ENCODE data around the gene AHCTF1.

Gene AHCTF1, protein sequence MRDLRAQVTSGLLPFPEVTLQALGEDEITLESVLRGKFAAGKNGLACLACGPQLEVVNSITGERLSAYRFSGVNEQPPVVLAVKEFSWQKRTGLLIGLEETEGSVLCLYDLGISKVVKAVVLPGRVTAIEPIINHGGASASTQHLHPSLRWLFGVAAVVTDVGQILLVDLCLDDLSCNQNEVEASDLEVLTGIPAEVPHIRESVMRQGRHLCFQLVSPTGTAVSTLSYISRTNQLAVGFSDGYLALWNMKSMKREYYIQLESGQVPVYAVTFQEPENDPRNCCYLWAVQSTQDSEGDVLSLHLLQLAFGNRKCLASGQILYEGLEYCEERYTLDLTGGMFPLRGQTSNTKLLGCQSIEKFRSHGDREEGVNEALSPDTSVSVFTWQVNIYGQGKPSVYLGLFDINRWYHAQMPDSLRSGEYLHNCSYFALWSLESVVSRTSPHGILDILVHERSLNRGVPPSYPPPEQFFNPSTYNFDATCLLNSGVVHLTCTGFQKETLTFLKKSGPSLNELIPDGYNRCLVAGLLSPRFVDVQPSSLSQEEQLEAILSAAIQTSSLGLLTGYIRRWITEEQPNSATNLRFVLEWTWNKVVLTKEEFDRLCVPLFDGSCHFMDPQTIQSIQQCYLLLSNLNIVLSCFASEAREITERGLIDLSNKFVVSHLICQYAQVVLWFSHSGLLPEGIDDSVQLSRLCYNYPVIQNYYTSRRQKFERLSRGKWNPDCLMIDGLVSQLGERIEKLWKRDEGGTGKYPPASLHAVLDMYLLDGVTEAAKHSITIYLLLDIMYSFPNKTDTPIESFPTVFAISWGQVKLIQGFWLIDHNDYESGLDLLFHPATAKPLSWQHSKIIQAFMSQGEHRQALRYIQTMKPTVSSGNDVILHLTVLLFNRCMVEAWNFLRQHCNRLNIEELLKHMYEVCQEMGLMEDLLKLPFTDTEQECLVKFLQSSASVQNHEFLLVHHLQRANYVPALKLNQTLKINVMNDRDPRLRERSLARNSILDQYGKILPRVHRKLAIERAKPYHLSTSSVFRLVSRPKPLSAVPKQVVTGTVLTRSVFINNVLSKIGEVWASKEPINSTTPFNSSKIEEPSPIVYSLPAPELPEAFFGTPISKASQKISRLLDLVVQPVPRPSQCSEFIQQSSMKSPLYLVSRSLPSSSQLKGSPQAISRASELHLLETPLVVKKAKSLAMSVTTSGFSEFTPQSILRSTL (N-terminal part only)

DNA sequence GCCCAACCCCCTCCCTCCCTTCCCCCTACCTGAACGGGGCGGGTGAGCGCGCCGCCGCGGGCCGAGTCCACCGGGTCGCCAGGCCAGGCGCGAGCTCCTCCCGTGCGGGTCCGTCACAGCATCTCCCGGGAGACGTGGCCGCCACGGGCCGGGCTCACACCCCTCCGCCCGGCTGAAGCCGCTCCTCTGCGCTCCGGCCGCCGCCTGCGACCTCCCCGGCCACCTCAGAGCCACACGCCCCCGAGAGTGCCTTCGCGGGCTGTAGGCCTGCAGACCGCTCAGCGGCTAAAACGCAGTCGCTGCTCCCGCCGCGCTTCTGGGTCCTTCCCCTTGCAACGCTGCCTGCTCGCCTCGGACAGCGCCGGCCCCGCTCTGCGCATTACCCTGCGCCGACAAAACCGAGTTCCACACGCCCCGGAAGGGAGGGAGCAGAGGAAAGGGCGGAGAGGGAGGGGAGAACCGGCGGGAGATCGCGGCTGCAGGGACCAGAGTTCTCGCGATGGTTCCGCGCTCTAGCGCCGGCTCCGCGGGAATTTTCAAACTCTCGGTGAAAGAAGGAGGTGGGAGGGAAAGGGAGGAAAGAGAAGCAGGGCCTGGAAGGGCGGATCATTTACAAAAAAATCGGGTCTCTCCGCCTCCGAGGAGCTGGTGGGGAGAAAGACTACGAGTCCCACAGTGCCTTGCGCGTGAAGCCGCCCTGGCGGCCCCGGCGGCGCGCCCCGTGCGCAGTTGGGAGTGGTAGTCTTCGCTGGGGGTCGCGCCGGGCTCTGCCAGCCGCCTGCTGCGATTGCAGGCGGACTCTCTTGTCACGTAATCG, at the start of gene AHCTF1:
Gene AHCTF1, minus strand, starts transcription at position 400 of the 817 bp plus-strand sequence. CDS start 13,578 bp downstream, outside the sequence.
- TF ChIP-seq, protein P1, sequence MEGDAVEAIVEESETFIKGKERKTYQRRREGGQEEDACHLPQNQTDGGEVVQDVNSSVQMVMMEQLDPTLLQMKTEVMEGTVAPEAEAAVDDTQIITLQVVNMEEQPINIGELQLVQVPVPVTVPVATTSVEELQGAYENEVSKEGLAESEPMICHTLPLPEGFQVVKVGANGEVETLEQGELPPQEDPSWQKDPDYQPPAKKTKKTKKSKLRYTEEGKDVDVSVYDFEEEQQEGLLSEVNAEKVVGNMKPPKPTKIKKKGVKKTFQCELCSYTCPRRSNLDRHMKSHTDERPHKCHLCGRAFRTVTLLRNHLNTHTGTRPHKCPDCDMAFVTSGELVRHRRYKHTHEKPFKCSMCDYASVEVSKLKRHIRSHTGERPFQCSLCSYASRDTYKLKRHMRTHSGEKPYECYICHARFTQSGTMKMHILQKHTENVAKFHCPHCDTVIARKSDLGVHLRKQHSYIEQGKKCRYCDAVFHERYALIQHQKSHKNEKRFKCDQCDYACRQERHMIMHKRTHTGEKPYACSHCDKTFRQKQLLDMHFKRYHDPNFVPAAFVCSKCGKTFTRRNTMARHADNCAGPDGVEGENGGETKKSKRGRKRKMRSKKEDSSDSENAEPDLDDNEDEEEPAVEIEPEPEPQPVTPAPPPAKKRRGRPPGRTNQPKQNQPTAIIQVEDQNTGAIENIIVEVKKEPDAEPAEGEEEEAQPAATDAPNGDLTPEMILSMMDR (IDR thresholded peaks at IDR 0.05; ENCODE audit: low read depth, low read length), result no peak
- peak within 1 kb of the TSS; percentile 81 to 90 for H3K4me3 ChIP-seq (replicated peaks in 1 of 2; ENCODE audit: low read depth in 2 of 2, low read length in 2 of 2)
- peak; percentile 99 for DNase-seq (ENCODE audit: low read depth in 2 of 2)

DNA sequence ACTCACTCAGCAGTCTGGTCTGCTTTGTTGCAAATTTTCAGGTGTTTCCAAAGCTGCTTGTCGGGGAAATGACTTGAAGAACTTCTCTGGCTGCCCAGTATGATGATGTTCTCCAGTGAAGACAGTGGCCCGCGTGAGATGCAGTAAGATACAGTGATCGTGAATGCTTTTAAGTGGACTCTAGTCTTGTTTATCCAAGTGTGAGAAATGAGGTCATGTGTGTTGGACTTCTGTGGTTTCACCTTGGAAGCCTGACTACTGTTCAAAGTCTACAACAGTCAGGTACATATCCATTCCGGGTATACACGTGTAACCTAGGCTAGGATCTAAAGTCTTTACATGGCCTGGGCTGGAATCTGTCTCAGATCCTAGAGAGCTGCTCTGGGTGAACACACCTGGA, 47.0 kb upstream of the AHCTF1 start:
- TF ChIP-seq, protein P1 (IDR thresholded peaks at IDR 0.05; ENCODE audit: low read depth, low read length), result no peak
- DNase-seq (ENCODE audit: low read depth in 2 of 2), result no peak
- no peak overlapping the region for H3K4me3 ChIP-seq (replicated peaks in 1 of 2; ENCODE audit: low read depth in 2 of 2, low read length in 2 of 2)

DNA sequence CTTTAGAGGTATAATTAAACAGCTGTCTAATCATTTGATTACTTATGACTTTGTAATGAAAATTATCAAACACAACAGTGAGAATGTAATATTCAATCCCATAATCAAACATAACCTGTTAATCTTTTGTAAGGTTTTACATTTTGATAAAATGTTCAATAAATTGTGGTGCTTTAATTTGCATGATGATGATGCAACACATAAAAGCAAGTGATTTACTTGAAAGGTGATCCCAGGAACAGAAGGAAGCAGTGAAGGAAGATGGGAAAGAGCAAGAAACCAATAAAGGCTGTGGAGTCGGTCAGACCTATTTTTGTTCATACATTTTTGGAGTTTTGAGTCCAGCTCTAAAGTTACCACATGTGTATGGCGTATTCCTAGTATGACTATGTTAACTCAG, 46.5 kb upstream of the AHCTF1 start:
- TF ChIP-seq, protein P1 (IDR thresholded peaks at IDR 0.05; ENCODE audit: low read depth, low read length), result no peak
- no peak overlapping the region for H3K4me3 ChIP-seq (replicated peaks in 1 of 2; ENCODE audit: low read depth in 2 of 2, low read length in 2 of 2)
- DNase-seq (ENCODE audit: low read depth in 2 of 2), result no peak

DNA sequence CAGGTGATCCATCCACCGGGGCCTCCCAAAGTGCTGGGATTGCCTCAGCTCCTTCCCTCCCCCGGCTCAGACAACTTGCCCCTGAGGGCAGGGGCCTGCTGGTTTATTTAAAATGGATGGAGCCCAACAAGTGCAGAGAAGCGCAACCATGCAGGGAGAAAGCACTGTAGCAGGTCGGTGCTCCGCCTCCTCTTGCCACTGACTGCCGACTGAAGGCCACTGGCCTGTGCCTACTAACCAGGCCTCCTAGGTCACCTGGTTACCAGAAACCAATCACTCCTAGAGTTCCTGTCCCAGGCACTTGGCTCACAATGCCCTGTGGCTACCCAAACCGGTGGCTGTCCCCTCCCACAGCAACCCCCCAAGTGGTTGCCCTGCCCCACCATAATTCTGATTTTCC, 40.2 kb upstream of the AHCTF1 start:
- no peak overlapping the region for H3K4me3 ChIP-seq (replicated peaks in 1 of 2; ENCODE audit: low read depth in 2 of 2, low read length in 2 of 2)
- no peak for DNase-seq (ENCODE audit: low read depth in 2 of 2)
- TF ChIP-seq, protein P1 (IDR thresholded peaks at IDR 0.05; ENCODE audit: low read depth, low read length), result no peak

DNA sequence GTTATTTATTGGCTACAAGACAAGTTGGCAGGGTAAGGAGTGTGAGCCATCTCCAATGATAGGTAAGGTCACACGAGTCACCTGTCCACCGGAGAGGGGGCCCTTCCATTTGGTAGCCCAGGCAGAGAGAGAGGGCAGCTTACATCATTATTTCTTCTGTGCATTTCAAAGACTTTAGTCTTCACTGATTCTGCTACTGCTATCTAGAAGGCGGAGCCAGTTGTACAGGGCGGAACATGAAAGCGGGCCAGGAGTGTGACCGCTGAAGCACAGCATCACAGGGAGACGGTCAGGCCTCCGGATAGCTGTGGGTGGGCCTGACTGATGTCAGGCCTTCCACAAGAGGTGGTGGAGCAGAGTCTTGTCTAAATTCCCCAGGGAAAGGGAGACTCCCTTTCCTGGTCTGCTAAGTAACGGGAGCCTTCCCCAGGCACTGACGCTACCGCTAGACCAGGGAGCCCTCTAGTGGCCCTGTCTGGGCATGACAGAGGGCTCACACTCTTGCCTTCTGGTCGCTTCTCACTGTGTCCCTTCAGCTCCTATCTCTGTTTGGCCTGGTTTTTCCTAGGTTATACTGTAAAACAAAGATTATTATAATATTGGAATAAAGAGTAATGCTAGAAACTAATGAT, 39.5 kb upstream of the AHCTF1 start:
- peak; percentile 64 to 85 for DNase-seq (ENCODE audit: low read depth in 2 of 2)
- TF ChIP-seq, protein P1 (IDR thresholded peaks at IDR 0.05; ENCODE audit: low read depth, low read length), result peak; percentile 94
- peak overlapping the region in 1 of 2 donors; percentile 19 for H3K4me3 ChIP-seq (replicated peaks in 1 of 2; ENCODE audit: low read depth in 2 of 2, low read length in 2 of 2)

Data from cardiac fibroblast (primary cell).